ENCODE data around the gene SLC4A7.

Gene SLC4A7

GRCh38 chr3:27324686-27325085, 159.5 kb downstream of the SLC4A7 start:
- TF ChIP-seq POLR2A (IDR thresholded peaks at IDR 0.05; ENCODE audit: low read length) (no peak), GATA1 (IDR thresholded peaks at IDR 0.05; ENCODE audit: low read depth, low read length) (no peak)
- DNase-seq: no peak

GRCh38 chr3:27323087-27323570, 161.1 kb downstream of the SLC4A7 start:
- DNase-seq: no peak

More at GRCh38 chr3:27323087-27323570, 161.1 kb downstream of the SLC4A7 start:
- TF ChIP-seq POLR2A (IDR thresholded peaks at IDR 0.05; ENCODE audit: low read length): no peak

Data from erythroblast (primary cell).